ENCODE measurements around the gene BBS7.

Gene BBS7

DNA sequence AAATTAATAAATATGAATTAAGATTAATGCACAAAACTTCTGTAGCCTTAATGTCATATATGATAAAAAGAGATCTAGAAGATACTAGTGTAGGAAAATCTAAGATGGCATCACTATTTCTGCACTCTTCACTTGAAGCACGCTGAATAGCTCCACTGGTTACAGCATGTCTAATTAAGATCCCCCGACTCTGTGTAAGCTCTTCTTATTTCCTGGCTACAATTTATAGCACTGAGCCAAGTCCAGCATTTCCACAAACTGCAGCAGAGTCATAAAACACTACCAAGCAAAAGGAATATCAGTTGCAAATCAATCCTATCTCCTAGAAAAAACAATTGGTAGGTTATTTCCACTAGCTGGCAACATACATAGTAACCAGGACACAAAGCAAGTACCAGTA, 45.3 kb downstream of the BBS7 start:
- no peak for DNase-seq (ENCODE audit: low read depth, low spot score)

DNA sequence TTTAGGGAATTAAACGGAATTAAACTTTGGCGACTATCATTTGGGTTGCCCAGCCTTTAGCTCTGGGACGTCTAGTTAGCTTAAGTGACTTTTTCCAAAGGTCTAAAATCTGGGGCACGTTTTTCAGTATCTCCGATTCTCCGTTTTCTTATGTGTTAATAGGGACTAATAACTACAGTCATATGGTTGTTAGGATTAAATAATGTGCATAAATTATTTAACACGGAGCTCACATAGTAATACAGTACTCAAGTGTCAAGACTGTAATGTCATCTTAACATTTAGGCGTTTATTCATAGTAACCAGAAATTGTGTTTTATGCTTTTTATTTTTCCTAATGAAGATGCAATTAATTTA, 46.1 kb downstream of the BBS7 start:
- no peak for DNase-seq (ENCODE audit: low read depth, low spot score)

DNA sequence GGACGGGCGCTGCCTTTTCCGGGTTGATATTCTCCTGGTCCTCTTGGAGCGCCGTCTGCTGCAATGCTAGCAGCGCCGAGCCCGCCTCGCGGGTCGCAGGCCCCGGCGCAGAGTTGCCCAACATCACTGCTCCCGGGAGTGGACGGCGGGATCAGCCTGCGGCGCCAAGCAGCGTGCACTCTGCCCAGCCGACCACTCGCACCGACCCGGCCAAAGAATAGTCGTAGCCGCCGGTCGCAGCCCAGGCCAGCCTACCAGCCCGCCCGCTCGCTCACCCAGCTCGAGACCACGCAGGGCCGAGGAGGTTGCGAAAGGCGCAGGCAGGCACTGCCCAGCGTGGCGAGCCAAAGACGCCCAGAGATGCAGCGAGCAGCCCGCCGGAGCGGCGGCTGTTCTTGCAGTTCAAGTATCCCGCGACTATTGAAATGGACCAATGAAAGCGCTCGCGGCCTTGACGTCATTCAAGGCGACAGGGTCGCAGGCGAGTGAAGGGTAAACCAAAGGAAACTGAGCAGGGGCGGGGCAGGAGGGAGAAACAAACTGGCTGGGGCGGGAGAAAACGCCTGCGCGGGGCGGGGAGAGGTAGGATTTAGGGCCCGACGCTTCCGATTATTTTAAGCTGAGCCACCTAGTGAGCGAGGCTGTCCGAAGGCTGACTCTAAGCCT, 46.6 kb downstream of the BBS7 start, which contains the start of gene CCNA2:
TSS of gene CCNA2 (minus strand) at position 379 of the 666 bp plus-strand sequence. CDS start at position 124, 255 bp downstream.
- DNase-seq (ENCODE audit: low read depth, low spot score): peak; percentile 97

DNA sequence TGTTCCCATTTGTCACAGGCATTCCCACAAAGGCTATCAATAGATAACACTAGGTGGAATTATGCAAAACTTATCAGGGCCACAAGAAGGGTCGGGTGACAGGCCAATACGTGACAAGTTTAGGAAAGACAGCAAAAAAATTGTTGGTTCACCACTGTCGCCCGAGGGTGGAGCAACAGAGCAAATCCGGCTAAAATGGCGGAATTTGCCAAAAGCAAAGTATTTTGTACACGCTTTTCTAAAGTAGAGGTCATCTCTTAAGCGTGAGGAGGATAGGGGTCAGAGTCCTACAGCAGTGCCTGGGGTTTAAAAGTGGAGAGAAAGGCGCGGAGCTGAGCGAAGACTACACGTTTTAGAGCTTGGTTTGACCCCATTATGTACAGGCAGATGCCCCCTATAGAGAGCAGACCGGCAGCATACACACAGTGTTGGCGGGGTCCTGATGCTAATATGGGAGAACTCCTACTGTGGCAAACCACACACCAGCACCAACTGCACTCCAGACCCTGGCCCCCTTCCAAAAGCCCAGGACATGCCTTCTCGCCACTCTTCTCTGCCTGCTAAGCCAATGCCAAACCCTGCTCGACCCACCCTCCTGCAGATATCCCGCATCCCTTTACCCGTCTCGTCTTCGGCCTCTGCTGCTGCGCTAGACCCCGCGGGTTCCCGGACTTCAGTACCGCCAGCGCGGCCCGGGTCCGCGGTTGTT, 47.3 kb downstream of the BBS7 start:
- DNase-seq (ENCODE audit: low read depth, low spot score): no peak

DNA sequence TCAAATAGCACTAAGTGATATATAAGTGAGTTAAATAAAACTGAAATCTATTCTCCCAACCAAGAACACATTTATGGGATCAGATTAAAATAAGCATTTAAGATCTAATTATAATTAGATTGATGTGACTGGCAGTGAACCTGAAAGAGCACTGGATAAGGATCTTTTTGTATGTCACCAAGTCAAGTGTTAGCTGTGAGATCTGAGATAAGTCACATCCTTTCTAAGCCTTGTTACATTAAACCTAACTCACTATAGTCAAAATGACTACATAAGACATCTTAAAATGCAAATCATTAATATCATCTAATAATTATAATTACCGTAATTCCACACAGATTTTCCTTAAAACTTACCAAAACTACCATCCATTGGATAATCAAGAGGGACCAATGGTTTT, 48.2 kb downstream of the BBS7 start:
- no peak for DNase-seq (ENCODE audit: low read depth, low spot score)

DNA sequence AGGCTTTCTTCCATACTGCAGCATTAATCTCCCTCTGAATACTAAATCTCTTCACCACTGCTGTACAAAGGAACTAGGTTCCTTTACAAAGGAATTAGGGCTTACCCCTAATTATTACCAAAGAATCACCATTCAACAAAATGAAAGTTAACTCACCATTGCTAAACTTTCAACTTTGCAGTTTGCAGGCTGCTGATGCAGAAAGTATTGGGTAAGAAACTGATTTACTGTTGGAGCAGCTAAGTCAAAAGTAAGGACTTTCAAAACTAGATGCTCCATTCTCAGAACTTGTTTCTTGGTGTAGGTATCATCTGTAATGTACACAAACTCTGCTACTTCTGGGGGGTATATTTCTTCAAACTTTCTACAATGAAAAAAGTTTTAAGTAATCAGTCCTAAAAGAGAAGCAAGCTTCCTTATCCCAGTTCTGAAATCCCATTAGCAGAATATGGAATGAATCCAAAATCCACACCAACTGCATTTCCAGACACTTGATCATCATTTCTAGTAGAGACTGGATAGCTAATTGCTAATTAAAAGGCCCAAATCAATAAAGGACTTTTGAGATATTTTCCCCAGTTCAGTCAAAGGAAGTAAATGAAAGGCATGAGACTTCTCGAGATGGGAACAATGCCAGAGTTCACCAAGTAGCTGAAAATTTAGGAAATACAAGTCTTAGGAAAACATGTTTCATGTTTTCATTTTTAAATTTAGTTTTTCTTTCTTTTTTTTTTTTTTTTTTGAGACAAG, 50.9 kb downstream of the BBS7 start:
- DNase-seq (ENCODE audit: low read depth, low spot score): no peak

DNA sequence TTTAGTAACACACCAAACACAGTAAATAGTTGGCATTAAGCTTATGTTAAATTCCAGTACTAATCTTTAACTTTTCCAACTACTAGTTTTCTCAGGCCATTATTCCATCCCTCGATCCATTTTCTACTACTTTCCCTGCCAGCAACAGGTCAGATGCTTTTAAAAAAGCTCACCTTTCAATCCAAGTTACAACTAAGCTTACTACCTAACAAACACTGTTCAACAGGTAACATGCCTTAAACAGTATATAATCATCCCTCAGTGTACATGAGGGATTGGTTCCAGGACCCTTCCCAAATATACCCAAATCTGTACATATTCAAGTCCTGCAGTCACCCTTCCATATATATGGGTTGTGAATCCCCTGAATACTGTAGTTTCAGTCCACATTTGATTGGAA, 52.1 kb downstream of the BBS7 start:
- no peak for DNase-seq (ENCODE audit: low read depth, low spot score)

DNA sequence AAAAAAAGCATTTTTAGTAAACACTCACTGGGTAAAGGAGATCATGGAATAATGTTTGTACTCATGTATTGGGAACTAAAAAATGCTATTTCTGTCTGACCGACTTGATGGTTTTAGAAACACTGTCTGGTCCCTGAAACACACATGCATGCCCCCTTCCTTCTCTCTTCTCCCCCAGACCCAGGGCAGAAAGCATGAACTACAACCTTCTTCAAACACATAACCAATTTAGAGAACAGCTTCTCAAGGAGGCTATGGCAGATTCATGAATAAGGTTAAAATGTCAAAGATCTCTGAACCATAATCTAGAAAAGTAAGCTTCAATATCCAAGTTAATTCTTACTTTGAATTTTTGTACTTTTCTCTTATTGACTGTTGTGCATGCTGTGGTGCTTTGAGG, 52.6 kb downstream of the BBS7 start:
- DNase-seq (ENCODE audit: low read depth, low spot score): no peak

DNA sequence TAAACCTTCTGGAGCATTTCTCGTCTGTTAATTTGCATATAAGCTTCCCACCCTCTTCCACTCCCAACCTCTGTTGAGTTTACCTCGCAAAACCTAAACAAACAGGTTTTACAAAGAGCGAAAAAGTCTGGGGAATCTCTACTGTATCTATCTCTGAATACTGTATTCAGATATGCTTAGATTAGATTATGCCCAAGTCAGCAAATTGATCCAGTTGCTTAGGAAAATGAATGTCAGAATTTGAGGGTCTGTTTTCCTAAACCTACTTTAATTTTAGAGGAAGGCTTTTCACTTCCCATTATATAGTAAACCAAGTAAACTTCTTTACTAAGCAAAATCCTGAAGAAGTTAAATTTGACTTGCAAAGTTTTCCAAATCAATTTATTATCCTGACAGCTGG, 53.3 kb downstream of the BBS7 start:
- no peak for DNase-seq (ENCODE audit: low read depth, low spot score)

DNA sequence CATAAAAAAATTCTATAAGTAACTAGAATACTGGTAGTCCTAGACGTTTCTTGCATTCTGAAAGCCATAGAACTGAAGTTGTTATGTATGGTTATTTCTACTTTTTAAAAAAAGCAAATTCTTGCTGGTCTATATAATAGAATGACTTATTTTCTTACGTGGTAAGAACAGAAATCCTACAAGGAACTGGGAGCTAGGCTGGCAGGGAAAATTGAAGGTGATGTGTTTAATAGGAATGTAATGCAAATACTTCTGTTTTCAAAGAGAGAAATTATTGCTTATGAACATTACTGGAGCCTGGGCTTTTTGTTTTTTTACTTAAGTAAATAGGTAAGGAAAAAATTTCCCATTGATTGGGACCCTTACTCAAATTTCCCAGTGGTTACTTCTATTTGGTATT, 55.5 kb downstream of the BBS7 start:
- DNase-seq (ENCODE audit: low read depth, low spot score): no peak

DNA sequence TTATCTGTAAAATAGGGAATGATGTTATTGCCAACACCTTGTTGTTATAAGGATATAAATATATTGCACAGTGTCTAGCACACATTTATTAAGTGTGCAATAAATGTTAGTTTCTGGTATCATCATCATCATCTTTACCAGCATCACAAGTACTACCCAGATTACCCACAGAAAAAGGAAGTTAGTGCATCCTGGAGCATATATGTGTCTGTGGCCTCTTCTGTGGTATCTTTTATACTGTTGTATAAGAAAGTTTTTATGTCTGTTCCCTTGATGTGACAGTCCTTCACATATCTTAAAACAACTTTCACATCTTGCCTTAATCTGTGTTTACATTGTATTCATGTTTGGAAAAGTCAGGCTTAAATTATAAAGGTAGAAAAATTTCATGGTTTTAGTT, 59.2 kb downstream of the BBS7 start:
- no peak for DNase-seq (ENCODE audit: low read depth, low spot score)

DNA sequence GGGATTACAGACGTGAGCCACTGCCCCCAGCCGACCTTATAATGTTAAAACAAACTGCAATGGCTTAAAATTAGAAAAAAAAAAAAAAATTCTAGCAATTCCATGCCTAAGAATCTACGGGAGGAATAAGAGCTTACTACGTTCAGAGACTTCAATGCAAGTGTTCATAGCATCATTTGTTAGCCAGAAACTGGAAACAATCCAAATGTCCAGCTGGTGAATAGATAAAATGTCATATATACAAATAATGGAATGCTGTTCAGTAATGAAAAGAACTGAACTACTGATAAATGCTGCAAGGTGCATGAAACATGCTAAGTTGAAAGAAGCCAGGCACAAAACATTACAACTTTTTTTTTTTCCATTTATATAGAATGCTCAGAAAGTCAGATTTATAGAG, 63.9 kb downstream of the BBS7 start:
- DNase-seq (ENCODE audit: low read depth, low spot score): no peak

DNA sequence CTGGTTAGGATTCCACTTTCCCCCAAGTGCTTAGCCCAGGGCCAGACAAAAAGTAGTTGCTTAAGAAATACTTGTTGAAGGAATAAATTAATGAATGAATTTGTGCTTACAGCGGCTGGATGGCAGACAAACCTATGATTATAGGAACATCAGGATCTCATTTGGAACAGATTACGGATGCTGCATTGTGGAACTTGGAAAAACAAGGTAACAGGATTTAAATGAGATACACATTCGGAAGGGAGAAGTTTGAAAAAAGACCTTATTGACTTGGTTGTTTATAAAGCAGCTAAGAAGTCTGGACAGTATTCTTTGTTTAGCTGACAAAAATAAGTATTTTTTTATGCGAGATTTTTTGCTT, 68.6 kb downstream of the BBS7 start:
- DNase-seq (ENCODE audit: low read depth, low spot score): no peak

DNA sequence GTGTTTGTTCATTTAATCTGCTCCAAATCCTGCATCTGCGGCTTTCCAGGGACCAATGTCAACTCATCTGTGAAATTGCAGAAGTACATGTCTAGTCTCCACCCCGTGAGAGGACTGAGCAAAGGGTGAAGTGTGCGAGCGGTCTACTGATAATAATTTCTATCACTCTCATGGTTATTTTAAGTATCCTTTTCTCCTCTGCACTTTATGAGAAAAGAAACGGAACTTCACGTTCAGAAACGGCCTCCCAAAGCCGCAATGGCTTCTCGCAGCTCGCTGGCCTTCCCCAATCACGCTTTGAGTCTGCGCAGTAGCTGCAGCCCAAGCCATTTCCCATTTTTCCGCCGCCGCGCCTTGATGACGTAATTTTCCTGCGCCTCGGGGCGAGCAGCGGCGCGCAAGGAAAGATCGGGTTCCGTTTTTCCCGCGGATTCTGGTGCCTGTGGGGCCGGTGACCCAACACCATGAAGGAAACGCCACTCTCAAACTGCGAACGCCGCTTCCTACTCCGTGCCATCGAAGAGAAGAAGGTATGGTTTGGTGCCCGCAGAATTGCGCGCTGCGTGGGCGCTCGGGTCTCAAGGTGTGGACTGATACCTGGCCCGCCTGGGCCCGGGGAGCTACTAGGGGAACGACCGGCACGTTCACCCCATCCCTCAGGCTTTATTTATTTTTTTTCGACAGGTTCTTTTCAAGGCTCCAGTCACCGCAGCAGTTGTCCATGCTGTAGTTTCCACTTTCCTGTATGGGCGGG, 69.1 kb downstream of the BBS7 start, which contains the start of gene EXOSC9:
TSS of gene EXOSC9 (plus strand) at position 363 of the 754 bp plus-strand sequence. CDS start at position 465, 102 bp downstream.
- DNase-seq (ENCODE audit: low read depth, low spot score): peak; percentile 88

DNA sequence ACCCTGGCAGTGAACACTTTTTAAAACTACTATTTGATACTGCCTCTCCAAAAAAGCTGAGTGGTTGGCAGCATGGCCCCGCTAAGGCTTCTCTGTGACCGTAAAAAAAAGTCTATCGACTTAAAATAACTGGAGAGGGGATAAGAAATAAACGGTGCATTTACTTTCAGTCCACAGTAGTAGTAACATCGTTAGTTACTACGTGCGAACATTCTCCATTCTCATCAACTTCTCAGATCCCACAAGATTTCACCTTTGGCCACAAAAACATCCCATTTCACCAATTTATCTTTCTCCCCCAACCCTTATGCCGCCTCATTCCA, 69.7 kb downstream of the BBS7 start:
- DNase-seq (ENCODE audit: low read depth, low spot score): no peak

DNA sequence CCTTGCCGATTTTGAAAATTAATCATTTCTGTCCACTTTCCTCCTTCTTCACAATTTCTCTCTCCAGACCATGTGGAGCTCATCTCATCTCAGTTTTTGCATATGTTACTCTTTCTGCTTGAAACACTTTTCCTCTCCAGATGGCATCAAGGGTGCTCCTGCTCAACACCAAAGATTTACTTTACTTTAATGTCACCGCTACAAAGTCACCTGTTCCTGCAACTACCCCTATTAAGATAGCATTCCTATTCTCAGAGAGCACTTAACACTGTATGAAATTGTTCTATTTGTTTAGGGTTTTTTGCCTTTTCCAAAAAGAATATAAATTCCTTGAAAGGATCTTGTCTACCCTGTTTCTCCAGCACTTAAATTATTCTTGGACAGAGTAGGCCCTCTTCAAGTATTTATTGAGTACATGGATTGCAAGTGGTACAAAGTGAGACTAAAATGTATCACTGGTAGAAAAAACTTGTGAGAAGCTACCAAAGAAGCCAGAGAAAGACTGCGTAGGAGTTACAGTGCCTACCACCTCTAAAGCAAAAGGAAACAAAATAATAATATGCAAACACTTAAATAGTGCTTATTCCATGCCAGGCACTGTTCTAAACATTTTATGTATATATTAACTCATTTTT, 70.3 kb downstream of the BBS7 start:
- no peak for DNase-seq (ENCODE audit: low read depth, low spot score)

DNA sequence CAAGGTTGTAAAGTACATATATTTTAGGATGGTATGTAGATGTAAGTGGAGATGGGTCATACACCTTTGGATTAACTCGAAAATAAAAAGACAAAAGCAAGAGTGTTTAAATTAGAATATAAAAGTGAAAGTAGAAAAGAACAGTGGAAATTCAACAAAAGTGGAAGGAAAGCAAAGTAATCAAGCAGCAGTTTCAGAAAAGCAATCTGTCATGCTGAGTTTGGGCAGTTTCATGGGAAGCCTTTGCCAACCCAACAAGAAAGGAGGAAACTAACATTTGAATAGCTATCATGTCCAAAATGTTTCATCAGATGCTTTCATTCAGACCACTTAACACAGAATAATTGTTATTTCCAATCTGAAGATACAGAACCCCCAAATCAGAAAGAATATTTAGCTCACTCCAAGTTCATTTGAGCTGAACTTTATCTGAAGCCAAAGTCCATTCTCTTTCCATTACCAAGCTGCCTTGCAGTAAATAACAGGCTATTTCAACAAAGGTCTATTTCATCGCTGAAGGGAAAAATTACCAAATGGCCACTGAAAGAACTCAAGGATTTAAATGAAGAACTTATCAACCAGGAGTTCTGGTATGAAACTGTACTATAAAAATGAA, 71.0 kb downstream of the BBS7 start:
- no peak for DNase-seq (ENCODE audit: low read depth, low spot score)

DNA sequence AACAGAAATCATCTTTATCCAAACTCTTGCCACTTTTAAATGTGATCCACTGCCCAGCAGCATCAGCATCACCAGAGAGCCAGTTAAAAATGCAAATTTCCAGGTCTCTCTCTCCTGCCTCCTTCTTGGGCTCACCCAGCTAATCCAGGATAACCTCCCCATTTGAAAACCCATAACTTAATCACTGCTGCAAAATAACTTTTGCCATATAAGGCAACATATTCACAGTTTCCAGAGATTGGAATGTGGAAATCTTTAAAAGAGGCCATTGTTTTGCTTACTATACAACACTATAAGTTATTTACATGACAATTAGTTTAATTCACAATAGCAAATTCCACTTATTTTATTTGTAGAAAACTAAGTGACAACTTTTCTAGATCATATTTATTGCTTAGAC, 74.0 kb downstream of the BBS7 start:
- DNase-seq (ENCODE audit: low read depth, low spot score): no peak

DNA sequence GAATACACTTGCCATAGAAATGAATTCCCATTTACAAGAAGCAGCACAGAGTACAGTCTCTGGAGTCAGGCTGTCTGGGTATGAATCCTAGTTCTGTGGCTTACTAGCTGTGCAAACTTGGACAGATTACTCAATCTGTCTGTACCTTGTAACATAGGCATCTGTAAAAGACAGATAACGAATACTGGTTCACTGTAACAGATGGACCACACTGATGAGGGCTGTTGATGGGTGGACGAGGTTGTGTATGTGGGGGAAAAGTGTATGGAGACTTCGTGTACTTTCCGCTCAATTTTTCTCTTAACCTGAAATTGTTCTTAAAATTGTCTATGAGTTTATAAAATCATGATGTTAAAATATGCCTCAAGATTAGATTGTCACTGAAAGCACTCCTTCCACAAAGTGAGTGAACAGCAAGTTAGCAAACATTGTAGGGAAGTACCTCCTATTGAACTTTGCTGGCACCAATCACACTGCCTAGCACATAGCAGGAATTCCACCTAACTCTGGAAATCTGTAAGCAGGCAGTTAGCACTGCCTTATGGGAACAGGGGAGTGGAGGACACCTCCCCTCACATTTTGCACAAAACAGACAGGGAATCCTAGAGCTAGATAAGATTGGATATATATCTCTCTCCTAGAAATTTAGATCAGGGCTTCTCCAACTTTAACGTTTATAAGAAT, 75.6 kb downstream of the BBS7 start:
- no peak for DNase-seq (ENCODE audit: low read depth, low spot score)

DNA sequence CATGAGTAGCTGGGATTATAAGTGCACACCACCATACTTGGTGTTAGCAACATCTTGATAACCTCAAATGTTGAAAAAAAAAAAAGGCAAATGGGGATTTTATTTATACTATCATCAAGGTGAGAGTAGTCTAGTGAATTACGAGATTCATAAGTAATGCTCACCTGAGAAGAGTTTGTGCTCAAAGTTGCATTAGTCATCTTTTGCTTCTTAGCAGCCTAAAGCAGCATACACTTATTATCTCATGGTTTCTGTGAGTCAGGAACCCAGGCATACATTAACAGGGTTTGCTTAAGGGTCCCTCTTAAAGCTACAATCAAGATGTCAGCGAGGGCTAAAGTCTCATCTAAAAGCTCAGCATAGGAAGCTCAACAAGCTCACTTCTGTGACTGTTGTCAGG, 77.3 kb downstream of the BBS7 start:
- DNase-seq (ENCODE audit: low read depth, low spot score): no peak

DNA sequence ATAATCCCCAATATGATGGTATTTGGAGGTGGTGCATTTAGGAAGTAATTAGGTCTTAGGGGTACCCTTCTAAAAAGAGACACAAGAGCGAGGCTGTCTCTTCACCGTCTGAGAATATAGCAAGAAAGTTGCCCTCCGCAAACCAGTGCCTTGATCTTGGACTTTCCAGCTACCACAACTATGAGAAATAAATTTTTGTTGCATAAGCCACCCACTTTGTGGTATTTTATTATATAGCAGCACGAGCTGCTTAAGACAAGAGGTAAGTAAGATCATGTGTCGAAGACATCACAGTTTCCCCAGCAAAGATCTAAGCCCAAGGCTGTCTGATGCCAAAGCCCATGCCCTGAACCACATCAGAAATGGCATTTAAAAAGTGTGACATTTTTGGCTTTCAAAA, 78.8 kb downstream of the BBS7 start:
- DNase-seq (ENCODE audit: low read depth, low spot score): no peak

Measured in smooth muscle cell of the brain vasculature (primary cell).